HepG2 (cell line): Measurements from ENCODE around the gene TFPI2.

Experiments used
- MAX ChIP-seq: IDR thresholded peaks from 2 replicates; pipeline ENCODE4 v1.6.1; 2012; ENCODE audit warnings: inconsistent platforms
- NFYB ChIP-seq: sonication (generic); formaldehyde crosslinking; IDR thresholded peaks from 2 replicates; pipeline ENCODE4 v1.4.0; 2020; ENCODE audit warnings: missing genetic modification reagents
- POLR2AphosphoS5 ChIP-seq: IDR thresholded peaks from 2 replicates; pipeline ENCODE4 v1.6.1; 2012; ENCODE audit warnings: low read depth, low read length
- ZBTB37 ChIP-seq: sonication (generic); formaldehyde crosslinking; IDR thresholded peaks from 2 replicates; pipeline ENCODE4 v1.4.0; 2020; ENCODE audit warnings: mild to moderate bottlenecking, missing genetic modification reagents
- ZNF558 ChIP-seq: sonication (generic); formaldehyde crosslinking; IDR thresholded peaks from 2 replicates; pipeline ENCODE4 v1.9.0; 2022; ENCODE audit warnings: mild to moderate bottlenecking, missing genetic modification reagents, borderline replicate concordance
- ZSCAN9 ChIP-seq: IDR thresholded peaks from 2 replicates; pipeline ENCODE4 v1.6.1; 2016; ENCODE audit warnings: borderline replicate concordance
- TF ChIP-seq, protein P1 (sequence below): sonication (generic); formaldehyde crosslinking; IDR thresholded peaks from 2 replicates; pipeline ENCODE4 v1.8.0; 2022; ENCODE audit warnings: missing genetic modification reagents, mild to moderate bottlenecking, moderate library complexity, borderline replicate concordance

- no peak for TF ChIP-seq ZNF558 (CRISPR knock-in tag)
- no peak for TF ChIP-seq POLR2AphosphoS5
- no peak for TF ChIP-seq NFYB (CRISPR knock-in tag)
- TF ChIP-seq ZBTB37, result no peak
- no peak for TF ChIP-seq MAX
- TF ChIP-seq, protein P1, sequence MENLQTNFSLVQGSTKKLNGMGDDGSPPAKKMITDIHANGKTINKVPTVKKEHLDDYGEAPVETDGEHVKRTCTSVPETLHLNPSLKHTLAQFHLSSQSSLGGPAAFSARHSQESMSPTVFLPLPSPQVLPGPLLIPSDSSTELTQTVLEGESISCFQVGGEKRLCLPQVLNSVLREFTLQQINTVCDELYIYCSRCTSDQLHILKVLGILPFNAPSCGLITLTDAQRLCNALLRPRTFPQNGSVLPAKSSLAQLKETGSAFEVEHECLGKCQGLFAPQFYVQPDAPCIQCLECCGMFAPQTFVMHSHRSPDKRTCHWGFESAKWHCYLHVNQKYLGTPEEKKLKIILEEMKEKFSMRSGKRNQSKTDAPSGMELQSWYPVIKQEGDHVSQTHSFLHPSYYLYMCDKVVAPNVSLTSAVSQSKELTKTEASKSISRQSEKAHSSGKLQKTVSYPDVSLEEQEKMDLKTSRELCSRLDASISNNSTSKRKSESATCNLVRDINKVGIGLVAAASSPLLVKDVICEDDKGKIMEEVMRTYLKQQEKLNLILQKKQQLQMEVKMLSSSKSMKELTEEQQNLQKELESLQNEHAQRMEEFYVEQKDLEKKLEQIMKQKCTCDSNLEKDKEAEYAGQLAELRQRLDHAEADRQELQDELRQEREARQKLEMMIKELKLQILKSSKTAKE (CRISPR knock-in tag), result no peak
- no peak for TF ChIP-seq ZSCAN9 (CRISPR knock-in tag)
Measured at GRCh38 chr7:93921607-93922566, 31.3 kb upstream of the TFPI2 start, which contains the start of gene GNG11.
